IPS-NIHi7 (cell line): ENCODE data around the gene GTF2IRD1.

Source experiments
- DNase-seq: peaks from one replicate; pipeline ENCODE4 v3.0.0; 2012; ENCODE audit warnings: mixed read lengths; ENCODE audit errors: extremely low spot score

GTF2IRD1 gene

GRCh38 chr7:74567318-74567668, 113.6 kb downstream of the GTF2IRD1 start:
- no peak for DNase-seq

- no peak for DNase-seq
Observed at GRCh38 chr7:74568658-74569057, 115.0 kb downstream of the GTF2IRD1 start.

GRCh38 chr7:74569501-74570075, 115.9 kb downstream of the GTF2IRD1 start:
- no peak for DNase-seq

GRCh38 chr7:74570533-74571156, 116.9 kb downstream of the GTF2IRD1 start:
- no peak for DNase-seq

- no peak for DNase-seq
Observed at GRCh38 chr7:74572301-74572979, 118.7 kb downstream of the GTF2IRD1 start.

GRCh38 chr7:74573512-74573911, 119.8 kb downstream of the GTF2IRD1 start:
- no peak for DNase-seq

GRCh38 chr7:74575083-74575784, 121.5 kb downstream of the GTF2IRD1 start:
- no peak for DNase-seq

GRCh38 chr7:74575811-74576210, 122.1 kb downstream of the GTF2IRD1 start:
- no peak for DNase-seq

- DNase-seq = no peak
Observed at GRCh38 chr7:74579800-74580685, 126.3 kb downstream of the GTF2IRD1 start.

GRCh38 chr7:74581916-74582440, 128.3 kb downstream of the GTF2IRD1 start:
- no peak for DNase-seq

GRCh38 chr7:74582447-74583039, 128.8 kb downstream of the GTF2IRD1 start:
- no peak for DNase-seq

GRCh38 chr7:74583630-74584029, 129.9 kb downstream of the GTF2IRD1 start:
- DNase-seq = no peak

- no peak for DNase-seq
Observed at GRCh38 chr7:74584160-74584954, 130.7 kb downstream of the GTF2IRD1 start.

GRCh38 chr7:74585844-74586243, 132.1 kb downstream of the GTF2IRD1 start:
- DNase-seq = no peak

GRCh38 chr7:74586258-74587175, 132.8 kb downstream of the GTF2IRD1 start:
- no peak for DNase-seq

GRCh38 chr7:74587435-74588126, 133.9 kb downstream of the GTF2IRD1 start:
- DNase-seq = peak; percentile 77

- DNase-seq = no peak
Observed at GRCh38 chr7:74590813-74591212, 137.1 kb downstream of the GTF2IRD1 start.

- no peak for DNase-seq
Observed at GRCh38 chr7:74598558-74598957, 144.9 kb downstream of the GTF2IRD1 start.
